ENCODE data around the gene SOX30.

Gene SOX30

DNA sequence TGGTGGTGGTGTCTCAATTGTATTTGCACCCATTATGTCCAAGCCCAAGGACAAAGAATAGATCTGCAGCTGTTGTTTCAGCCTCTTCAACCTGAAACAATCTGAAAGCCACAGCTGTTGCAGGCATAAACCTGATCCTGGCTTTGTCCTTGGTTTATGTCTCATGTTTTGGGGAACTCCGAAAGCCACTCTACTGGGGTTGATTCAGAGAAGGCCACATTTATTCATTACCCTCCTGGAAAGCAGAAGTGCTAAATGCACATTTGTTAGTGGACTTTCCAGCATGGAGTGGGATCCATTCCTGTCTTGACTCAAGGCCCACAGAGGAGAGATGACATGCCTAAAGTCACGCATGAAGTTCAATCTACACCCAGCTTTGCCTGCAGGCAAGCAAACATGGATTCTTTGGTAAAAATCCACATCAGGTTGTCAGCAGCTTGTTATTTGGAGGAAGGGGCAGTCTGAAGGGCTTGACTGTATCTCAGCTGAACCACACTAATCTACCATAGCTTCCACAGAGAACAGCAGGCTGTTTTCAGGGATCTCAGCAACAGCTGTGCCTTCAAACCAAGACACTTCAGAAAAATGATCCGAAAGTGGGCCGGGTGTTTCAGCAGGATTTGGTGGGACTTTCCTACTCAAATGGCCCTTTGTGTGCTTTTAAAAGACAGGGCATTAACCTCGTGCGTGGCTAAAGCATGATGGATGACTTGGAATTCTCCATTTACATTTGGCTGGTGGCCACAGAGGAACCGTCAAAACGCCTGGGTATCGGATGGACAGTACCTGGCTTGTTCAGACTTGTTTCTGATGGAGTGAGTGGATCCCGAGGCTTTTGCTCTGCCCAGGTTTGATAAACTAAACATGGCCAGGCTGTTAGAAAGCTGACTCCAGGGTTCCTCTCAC, 40.4 kb downstream of the SOX30 start:
- FAIRE-seq (peak; percentile 41), DNase-seq (ENCODE audit: insufficient read length, low spot score) (no peak)
- TF ChIP-seq TAF1 (IDR thresholded peaks at IDR 0.05; ENCODE audit: low read depth, low read length) (no peak), SPI1 (IDR thresholded peaks at IDR 0.05; ENCODE audit: low read depth, low read length) (peak; percentile 99)

DNA sequence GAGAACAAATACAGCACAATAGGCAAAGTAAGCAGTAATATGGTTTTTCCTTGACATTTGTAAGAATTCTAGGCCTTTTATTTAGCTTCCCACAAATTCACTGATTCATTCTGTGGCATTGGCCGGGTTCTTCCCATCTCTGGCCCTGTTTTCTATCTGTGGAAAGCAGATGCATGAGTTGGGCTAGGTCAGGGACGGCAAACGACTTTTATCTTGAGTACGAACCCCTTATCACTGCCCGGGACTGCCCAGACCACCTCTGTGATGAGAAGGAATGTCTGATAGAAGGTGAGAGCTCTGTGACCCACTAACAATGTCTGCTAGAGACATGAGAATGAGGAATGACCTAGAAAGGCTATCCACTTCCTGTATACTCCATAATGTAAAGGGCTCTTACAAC, 41.2 kb downstream of the SOX30 start:
- FAIRE-seq (no peak), DNase-seq (ENCODE audit: insufficient read length, low spot score) (no peak)
- no peak for TF ChIP-seq POU2F2 (IDR thresholded peaks at IDR 0.05; ENCODE audit: low read depth, low read length)
- no peak for TF ChIP-seq TAF1 (IDR thresholded peaks at IDR 0.05; ENCODE audit: low read depth, low read length)
- no peak for TF ChIP-seq POLR2AphosphoS5 (IDR thresholded peaks at IDR 0.05; ENCODE audit: low read depth, low read length)
- no peak for TF ChIP-seq SPI1 (IDR thresholded peaks at IDR 0.05; ENCODE audit: low read depth, low read length)
- no peak for TF ChIP-seq PAX5 (IDR thresholded peaks at IDR 0.05; ENCODE audit: insufficient read depth, low read length, severe bottlenecking)
- no peak for TF ChIP-seq POLR2A (IDR thresholded peaks at IDR 0.05; ENCODE audit: low read depth, low read length)

DNA sequence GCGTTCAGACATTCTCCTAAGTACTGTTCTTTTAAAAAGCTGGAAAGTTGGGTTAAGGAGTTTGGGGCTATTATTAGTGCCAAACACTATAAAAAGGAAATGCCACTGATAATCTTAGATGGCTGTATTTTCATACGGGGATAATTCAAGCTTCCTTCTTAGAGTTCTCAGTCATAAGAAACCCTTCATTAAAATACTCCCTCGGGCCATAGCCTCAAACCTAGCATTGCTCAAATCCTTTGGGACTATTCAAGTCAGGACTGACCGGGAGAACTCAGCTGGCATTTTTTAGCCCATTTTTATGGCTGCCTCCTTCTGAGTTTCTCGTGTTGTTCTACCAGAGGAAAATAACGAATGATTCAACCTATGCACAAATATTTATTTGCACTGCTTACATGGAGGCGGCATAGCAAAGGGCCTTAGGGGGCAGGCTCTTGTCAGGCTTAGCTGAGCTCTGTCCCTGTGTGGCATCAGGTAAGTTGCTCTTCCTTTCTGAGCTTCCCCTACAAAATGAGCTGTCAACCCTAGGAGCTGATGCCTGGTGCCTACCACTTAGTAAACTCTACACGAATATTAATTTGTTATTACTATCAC, 43.2 kb downstream of the SOX30 start:
- TF ChIP-seq POU2F2 (IDR thresholded peaks at IDR 0.05; ENCODE audit: low read depth, low read length) = no peak
- no peak for TF ChIP-seq SPI1 (IDR thresholded peaks at IDR 0.05; ENCODE audit: low read depth, low read length)
- TF ChIP-seq POLR2AphosphoS5 (IDR thresholded peaks at IDR 0.05; ENCODE audit: low read depth, low read length) = no peak
- no peak for TF ChIP-seq TAF1 (IDR thresholded peaks at IDR 0.05; ENCODE audit: low read depth, low read length)
- TF ChIP-seq PAX5 (IDR thresholded peaks at IDR 0.05; ENCODE audit: insufficient read depth, low read length, severe bottlenecking) = no peak
- no peak for TF ChIP-seq POLR2A (IDR thresholded peaks at IDR 0.05; ENCODE audit: low read depth, low read length)
- no peak for DNase-seq (ENCODE audit: insufficient read length, low spot score)

GRCh38 chr5:157607371-157608161, 44.7 kb downstream of the SOX30 start:
- peak; percentile 41 for FAIRE-seq
- TF ChIP-seq TAF1 (IDR thresholded peaks at IDR 0.05; ENCODE audit: low read depth, low read length) (no peak), POLR2AphosphoS5 (IDR thresholded peaks at IDR 0.05; ENCODE audit: low read depth, low read length) (no peak), POU2F2 (IDR thresholded peaks at IDR 0.05; ENCODE audit: low read depth, low read length) (no peak), PAX5 (IDR thresholded peaks at IDR 0.05; ENCODE audit: insufficient read depth, low read length, severe bottlenecking) (no peak), POLR2A (IDR thresholded peaks at IDR 0.05; ENCODE audit: low read depth, low read length) (no peak), SPI1 (IDR thresholded peaks at IDR 0.05; ENCODE audit: low read depth, low read length) (no peak)

More for the DNA sequence above, 43.2 kb downstream of the SOX30 start:
- no peak for FAIRE-seq

GRCh38 chr5:157606046-157606445, 46.2 kb downstream of the SOX30 start:
- DNase-seq (ENCODE audit: insufficient read length, low spot score) (no peak), FAIRE-seq (no peak)
- TF ChIP-seq POLR2A (IDR thresholded peaks at IDR 0.05; ENCODE audit: low read depth, low read length) = no peak
- no peak for TF ChIP-seq POLR2AphosphoS5 (IDR thresholded peaks at IDR 0.05; ENCODE audit: low read depth, low read length)
- TF ChIP-seq SPI1 (IDR thresholded peaks at IDR 0.05; ENCODE audit: low read depth, low read length) = no peak
- no peak for TF ChIP-seq POU2F2 (IDR thresholded peaks at IDR 0.05; ENCODE audit: low read depth, low read length)
- TF ChIP-seq PAX5 (IDR thresholded peaks at IDR 0.05; ENCODE audit: insufficient read depth, low read length, severe bottlenecking) = no peak
- TF ChIP-seq TAF1 (IDR thresholded peaks at IDR 0.05; ENCODE audit: low read depth, low read length) = no peak

More at GRCh38 chr5:157607371-157608161, 44.7 kb downstream of the SOX30 start:
- DNase-seq (ENCODE audit: insufficient read length, low spot score) = no peak

GRCh38 chr5:157603333-157604190, 48.7 kb downstream of the SOX30 start:
- DNase-seq (ENCODE audit: insufficient read length, low spot score) = no peak
- TF ChIP-seq TAF1 (IDR thresholded peaks at IDR 0.05; ENCODE audit: low read depth, low read length) = no peak
- TF ChIP-seq POLR2AphosphoS5 (IDR thresholded peaks at IDR 0.05; ENCODE audit: low read depth, low read length) = no peak
- peak; percentile 84 for TF ChIP-seq POU2F2 (IDR thresholded peaks at IDR 0.05; ENCODE audit: low read depth, low read length)
- peak; percentile 56 for TF ChIP-seq SPI1 (IDR thresholded peaks at IDR 0.05; ENCODE audit: low read depth, low read length)
- TF ChIP-seq PAX5 (IDR thresholded peaks at IDR 0.05; ENCODE audit: insufficient read depth, low read length, severe bottlenecking) = no peak
- no peak for TF ChIP-seq POLR2A (IDR thresholded peaks at IDR 0.05; ENCODE audit: low read depth, low read length)
- peak; percentile 95 for FAIRE-seq

- TF ChIP-seq SPI1 (IDR thresholded peaks at IDR 0.05; ENCODE audit: low read depth, low read length) (peak; percentile 98), POLR2AphosphoS5 (IDR thresholded peaks at IDR 0.05; ENCODE audit: low read depth, low read length) (no peak), POU2F2 (IDR thresholded peaks at IDR 0.05; ENCODE audit: low read depth, low read length) (no peak), PAX5 (IDR thresholded peaks at IDR 0.05; ENCODE audit: insufficient read depth, low read length, severe bottlenecking) (peak; percentile 51)
- peak; percentile 97 for FAIRE-seq
These were observed 49.7 kb downstream of the SOX30 start for GRCh38 chr5:157602505-157602904.

GRCh38 chr5:157600252-157600651, 52.0 kb downstream of the SOX30 start:
- FAIRE-seq (peak; percentile 85), DNase-seq (ENCODE audit: insufficient read length, low spot score) (no peak)
- no peak for TF ChIP-seq POLR2AphosphoS5 (IDR thresholded peaks at IDR 0.05; ENCODE audit: low read depth, low read length)
- TF ChIP-seq TAF1 (IDR thresholded peaks at IDR 0.05; ENCODE audit: low read depth, low read length) = no peak
- TF ChIP-seq POLR2A (IDR thresholded peaks at IDR 0.05; ENCODE audit: low read depth, low read length) = no peak
- no peak for TF ChIP-seq PAX5 (IDR thresholded peaks at IDR 0.05; ENCODE audit: insufficient read depth, low read length, severe bottlenecking)
- no peak for TF ChIP-seq SPI1 (IDR thresholded peaks at IDR 0.05; ENCODE audit: low read depth, low read length)
- no peak for TF ChIP-seq POU2F2 (IDR thresholded peaks at IDR 0.05; ENCODE audit: low read depth, low read length)

More at GRCh38 chr5:157602505-157602904, 49.7 kb downstream of the SOX30 start:
- no peak for DNase-seq (ENCODE audit: insufficient read length, low spot score)
